Measurements from ENCODE around the gene FANCE.
A peak's percentile ranks its signal among the peaks of the same experiment; 100 is the strongest.
"Not testable (repeated sequence)": the region's sequence is repeated elsewhere in the genome, so short reads cannot be mapped to it uniquely, and the experiment has no call there.

FANCE gene

GRCh38 chr6:35435074-35435837 is 16.9 kb upstream of the FANCE start:
- DNase-seq, result peak; percentile 29

- DNase-seq, result no peak
Observed at GRCh38 chr6:35436071-35436857, 15.9 kb upstream of the FANCE start.

- DNase-seq, result not testable (repeated sequence)
Observed at GRCh38 chr6:35438378-35439065, 13.6 kb upstream of the FANCE start.

- no peak for DNase-seq
Observed at GRCh38 chr6:35439308-35439707, 12.8 kb upstream of the FANCE start.

GRCh38 chr6:35441205-35441604 is 10.9 kb upstream of the FANCE start:
- no peak for DNase-seq

- no peak for DNase-seq
Observed at GRCh38 chr6:35441642-35442041, 10.5 kb upstream of the FANCE start.

- DNase-seq, result no peak
Observed at GRCh38 chr6:35442693-35443092, 9.4 kb upstream of the FANCE start.

GRCh38 chr6:35443341-35444030 is 8.7 kb upstream of the FANCE start:
- no peak for DNase-seq

GRCh38 chr6:35445691-35446090 is 6.4 kb upstream of the FANCE start:
- no peak for DNase-seq

GRCh38 chr6:35448191-35448590 is 3.9 kb upstream of the FANCE start:
- DNase-seq, result peak; percentile 77

- peak; percentile 83 for DNase-seq
Observed at GRCh38 chr6:35449287-35449881, 2.8 kb upstream of the FANCE start.

GRCh38 chr6:35451354-35452182 is 570 bp upstream of the FANCE start:
- DNase-seq, result no peak

GRCh38 chr6:35453236-35453635 is 1.1 kb downstream of the FANCE start:
- DNase-seq, result peak; percentile 35

- DNase-seq, result peak; percentile 69
Observed at GRCh38 chr6:35454391-35455110, 2.4 kb downstream of the FANCE start.

GRCh38 chr6:35457907-35458306 is 5.8 kb downstream of the FANCE start:
- no peak for DNase-seq

GRCh38 chr6:35461270-35461669 is 9.1 kb downstream of the FANCE start:
- DNase-seq, result no peak

GRCh38 chr6:35463292-35463691 is 11.2 kb downstream of the FANCE start:
- no peak for DNase-seq

- DNase-seq, result no peak
Observed at GRCh38 chr6:35465646-35466045, 13.5 kb downstream of the FANCE start.

- peak; percentile 95 for DNase-seq
Observed at GRCh38 chr6:35468181-35468979, 16.2 kb downstream of the FANCE start, which contains the start of gene RPL10A. Gene RPL10A, plus strand, starts transcription at chr6:35468401. Its CDS starts 34 bp downstream, at chr6:35468435.

All from NCI-H2171 treated with DMSO at 0.1 percent for 48 hours (cell line).